HG02623 (cell line): Measurements from ENCODE around the gene CTPS2.
"Not testable (repeated sequence)": the region's sequence is repeated elsewhere in the genome, so short reads cannot be mapped to it uniquely, and the experiment has no call there.

Source experiments
- ATAC-seq: cut with Tn5 transposase; IDR thresholded peaks from one replicate; pipeline ENCODE4 v1.9.1; 2021; ENCODE audit warnings: moderate library complexity; ENCODE audit not compliant: unreplicated experiment

Gene CTPS2

DNA sequence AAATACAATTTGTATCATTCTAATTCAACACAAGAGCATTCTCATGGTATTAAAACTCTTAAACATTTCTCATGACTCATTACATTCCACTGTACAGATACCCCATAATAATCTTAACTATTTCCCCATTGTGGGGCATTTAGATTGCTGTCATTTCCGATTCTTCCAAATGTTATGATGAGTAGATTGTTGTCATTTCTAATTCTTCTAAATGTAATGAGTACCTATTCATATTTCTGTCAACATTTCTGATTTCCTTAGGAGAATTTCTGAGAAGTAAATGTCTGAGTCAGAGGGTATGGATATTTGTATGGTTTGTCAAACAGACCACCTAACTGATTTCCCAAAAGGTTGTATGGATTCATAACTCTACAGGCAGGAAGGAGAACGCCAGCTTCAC is 54.2 kb downstream of the CTPS2 start:
- ATAC-seq = no peak

DNA sequence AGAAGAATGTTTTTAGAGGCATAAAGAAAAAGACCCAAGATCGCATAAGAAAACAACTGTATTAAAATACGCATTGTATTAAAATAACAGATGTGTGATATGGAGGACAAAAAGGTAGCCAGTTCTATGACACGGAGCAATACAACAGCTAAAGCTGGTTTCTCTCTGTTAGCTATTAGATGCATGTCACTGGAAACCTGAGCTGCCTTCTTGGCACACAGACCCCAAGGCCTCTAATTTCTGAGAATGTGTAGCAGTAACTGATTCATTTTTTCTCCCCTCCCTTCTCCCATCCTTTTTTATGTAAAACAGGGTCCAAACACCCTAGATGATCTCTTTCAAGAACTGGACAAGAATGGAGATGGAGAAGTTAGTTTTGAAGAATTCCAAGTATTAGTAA is 58.4 kb downstream of the CTPS2 start:
- no peak for ATAC-seq

DNA sequence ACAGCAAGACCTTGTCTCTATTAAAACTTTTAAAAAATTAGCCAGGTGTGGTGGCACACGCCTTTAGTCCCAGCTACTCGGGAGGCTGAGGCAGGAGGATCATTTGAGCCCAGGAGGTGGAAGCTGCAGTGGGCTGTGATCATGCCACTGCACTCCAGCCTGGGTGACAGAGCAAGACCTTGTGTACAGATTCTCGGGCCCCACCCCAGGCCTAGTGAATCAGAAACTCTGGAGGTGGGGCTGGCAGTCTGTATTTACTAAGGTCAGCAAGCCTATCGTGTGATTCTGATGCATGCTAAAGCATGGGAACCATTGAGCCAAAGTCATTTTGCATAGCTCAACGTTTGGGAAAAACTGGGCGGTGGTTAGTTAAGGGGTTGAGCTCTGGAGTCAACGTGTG is 59.0 kb downstream of the CTPS2 start:
- no peak for ATAC-seq

DNA sequence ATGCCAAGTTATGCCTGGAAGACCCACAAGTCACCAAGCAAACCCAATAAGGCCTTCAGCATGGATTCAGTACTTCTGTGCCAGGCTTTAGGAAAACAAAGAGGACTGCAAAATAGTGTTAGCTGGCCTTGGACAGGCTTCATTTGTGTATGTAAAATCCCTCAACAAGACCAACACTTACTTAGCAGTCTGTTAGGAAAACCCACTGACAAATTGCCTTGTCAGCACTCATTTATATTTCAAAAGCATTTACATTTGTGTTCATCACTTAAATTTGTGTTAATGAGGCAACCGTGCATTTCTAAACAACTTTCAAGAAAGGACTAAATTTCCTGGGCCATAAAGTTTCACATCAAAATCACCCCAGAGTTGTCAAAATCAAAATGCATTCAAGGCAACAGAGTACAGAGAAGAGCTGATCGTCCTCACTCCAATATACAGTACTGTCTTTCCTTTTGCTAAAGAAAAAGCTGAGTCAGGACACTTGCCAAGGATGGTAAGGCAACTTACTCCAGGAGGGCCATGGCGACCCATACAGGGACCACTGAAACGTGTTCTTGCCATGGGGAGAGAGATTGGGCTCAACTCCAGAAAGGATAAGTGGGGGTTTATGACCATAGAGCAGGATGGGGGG is 61.0 kb downstream of the CTPS2 start:
- ATAC-seq = no peak

DNA sequence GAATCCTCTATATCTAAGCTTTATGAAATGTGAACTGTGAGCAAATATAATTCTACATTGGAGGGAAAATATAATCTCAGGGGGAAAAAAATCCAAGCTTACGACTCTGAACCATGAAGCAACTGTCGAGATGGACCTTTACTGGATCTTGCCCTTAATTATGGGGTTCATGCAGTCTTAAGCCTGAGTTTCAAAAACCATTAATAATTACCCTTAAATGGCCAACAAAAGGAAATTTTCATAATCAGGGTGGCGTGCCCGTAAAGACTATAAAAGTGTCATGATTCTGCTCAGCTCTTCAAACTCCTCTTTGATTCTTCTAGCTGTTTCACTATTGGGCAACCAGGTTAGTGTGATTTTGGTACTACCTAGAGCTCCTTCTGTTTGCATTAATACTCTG is 62.6 kb downstream of the CTPS2 start, which contains the start of gene S100G:
S100G (plus strand) TSS at position 301 of the 400 bp plus-strand sequence. CDS start 849 bp downstream, outside the sequence.
- ATAC-seq = no peak

DNA sequence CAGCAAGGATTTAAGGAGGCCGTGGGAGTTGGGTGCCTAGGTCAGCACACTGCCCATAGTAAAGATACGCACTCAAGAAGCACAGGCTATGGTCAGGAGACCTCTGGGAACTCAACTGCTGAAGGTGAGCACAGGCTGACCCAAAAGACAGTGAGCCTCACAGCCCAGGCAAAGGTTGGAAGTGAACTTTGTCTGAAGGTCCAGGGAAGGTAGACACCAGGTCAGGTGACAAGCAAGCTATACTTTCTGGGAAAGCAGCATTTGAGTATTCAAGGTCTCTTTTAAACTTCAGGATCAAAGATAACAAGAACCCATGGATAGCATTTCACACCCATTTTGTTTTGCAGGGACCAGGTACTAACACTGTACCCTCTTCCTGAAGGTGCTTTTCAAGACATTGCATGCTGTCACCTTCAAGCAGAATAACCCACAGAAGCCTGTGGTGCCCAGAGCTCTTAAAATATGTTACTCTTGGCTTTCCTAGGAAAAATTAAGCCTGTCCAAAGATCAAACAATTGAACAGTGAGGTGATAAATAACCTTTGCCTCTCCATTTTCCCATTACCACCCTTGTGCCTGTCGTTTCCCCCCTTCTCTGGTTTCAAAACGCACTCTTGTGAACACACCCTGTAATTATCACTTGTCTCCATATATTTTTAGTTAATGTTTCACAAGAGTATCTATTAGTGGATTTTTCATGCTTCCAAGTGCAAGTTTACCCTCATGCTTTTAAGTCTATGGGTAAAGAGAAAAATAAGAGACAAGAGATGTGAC is 65.9 kb downstream of the CTPS2 start:
- no peak for ATAC-seq

DNA sequence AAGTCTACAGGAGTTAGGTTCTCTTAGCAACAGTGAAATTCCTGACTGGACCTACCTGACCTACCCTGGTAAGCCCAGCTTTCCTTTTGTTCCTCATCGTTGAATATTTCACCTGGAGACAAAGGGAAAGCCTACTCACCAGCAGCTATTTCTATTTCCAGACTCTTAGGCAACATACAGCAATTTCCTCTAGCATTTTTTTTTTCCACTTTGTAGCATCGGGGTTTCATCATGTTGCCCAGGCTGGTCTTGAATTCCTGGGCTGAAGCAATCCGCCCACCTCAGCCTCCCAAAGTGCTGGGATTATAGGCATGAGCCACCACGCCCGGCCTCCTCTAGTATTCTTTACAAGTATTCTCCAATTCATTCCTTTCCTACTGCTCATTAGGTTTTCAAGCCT is 69.3 kb downstream of the CTPS2 start:
- ATAC-seq = no peak

DNA sequence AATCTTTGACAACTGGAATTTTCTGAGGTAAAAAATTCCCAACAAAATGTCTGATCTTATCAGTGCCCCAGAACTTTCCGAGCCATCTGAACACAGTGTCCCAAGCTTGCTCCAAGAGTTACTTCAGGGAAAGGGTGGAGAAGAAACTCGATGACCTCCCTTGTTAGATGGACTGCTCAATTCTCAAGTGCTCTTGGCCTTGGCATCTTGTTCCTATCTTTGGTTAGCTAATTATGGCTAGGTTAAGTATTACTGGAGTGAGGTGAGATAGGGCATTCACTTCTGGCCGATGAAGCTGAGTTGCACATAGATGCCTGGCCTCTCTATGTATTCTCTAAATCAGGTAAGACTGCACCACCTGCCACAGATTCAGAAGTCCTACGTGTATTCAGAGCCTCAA is 71.6 kb downstream of the CTPS2 start:
- no peak for ATAC-seq

DNA sequence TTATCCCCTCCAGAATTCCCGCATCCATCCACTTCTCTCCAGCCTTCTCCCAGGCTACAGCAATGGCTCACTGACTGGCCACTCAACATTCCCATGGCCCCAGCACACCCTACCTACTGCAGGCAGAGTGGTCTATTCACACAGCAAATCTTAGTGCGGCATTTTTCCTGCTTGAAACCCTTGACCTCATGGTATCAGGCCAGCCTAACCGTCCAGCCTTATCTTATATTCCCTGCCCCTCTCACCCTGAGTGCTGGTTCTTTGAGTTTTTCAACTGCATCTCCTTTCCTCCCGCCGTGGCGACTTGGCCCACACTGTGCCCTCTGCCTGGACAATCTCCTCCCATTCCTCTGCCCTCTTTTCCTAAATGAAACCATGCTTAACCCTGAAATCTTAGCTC is 72.5 kb downstream of the CTPS2 start:
- no peak for ATAC-seq

DNA sequence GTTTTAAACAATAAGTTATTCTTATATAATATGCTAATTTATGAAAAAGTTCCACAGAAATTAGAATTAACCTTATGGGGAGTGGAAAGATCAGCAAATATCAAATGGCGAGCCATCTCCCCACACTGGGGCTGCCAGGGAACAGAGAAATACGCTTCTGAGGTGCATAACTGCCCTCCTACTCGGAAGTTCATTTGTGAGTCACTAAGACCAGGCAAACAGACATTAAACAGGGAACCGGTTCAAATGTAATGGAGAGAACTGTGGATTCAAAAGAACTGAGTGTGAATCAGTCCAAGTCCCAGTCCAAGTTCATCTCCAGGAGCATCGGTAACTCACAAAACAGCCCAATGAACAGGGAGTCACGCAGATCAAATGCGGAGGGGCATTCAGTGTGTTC is 73.9 kb downstream of the CTPS2 start:
- no peak for ATAC-seq

DNA sequence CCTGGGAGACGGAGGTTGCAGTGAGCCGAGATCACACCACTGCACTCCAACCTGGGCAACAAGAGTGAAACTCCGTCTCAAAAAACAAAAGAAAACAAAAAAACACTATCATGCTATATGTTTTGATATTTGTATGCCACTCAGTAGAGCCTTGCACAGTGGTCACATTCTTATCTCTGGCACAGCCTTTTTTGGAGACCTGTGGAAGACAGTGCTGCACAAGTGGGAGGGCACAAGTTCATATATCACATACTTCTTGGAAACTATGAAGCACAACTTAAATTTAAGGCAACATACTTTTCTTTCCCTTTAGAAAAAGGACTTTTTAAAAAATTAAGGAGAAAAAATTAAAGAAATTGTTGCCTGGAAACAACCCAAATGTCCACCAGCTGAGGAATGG is 76.9 kb downstream of the CTPS2 start:
- ATAC-seq = no peak

DNA sequence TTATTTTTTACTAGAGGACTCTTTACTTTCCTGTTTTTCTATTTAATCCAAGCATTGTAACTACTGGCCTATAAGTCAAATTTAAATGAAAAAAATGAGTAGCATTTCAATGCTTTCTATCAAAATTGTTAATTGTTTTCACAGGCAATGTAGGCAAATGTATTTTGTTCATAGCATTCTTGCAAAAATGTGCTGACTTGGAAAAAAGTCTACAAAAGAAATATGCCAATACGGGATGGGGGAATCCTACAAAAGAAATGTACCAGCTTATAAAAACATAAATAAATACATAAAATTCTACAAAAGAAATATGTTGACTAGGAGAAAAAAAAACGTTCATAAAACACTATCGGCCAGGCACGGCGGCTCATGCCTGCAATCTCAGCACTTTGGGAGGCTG is 77.4 kb downstream of the CTPS2 start:
- ATAC-seq = no peak

DNA sequence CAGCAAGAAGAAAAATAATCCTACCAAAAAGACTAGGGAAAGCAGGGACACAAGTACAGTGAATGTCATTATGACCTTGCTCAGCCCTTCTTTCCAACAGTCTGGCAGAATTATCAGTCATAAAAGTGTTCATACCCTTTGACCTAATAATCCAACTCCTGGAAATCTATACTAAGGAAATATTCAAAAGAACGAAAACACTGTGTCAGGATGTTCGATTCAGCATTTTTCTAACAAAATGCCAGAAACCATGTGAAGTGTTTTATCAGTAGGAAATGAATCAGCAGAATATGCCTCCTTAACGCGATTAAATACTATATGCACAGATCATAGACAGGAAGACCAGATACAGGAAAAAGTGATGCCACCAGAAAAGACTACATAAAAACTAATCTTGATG is 78.7 kb downstream of the CTPS2 start:
- no peak for ATAC-seq

DNA sequence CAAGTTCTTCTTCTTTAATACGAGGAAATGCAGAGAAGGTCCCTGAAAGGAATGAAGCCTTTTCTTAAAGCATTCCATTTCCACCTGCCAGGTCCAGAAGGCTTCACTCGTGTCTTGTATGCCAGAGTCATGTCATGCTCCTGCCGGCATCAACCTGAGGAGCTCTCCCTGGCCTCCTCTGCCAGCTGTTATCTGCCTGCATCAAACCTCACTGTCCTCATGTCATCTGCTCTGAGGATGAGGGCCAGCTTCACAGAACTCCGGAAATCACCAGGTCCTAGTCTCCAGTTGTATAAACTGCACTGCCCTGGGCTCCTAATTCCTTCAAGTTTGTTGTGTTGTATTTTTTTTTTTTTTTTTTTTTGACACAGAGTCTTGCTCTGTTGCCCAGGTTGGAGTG is 82.6 kb downstream of the CTPS2 start:
- no peak for ATAC-seq

DNA sequence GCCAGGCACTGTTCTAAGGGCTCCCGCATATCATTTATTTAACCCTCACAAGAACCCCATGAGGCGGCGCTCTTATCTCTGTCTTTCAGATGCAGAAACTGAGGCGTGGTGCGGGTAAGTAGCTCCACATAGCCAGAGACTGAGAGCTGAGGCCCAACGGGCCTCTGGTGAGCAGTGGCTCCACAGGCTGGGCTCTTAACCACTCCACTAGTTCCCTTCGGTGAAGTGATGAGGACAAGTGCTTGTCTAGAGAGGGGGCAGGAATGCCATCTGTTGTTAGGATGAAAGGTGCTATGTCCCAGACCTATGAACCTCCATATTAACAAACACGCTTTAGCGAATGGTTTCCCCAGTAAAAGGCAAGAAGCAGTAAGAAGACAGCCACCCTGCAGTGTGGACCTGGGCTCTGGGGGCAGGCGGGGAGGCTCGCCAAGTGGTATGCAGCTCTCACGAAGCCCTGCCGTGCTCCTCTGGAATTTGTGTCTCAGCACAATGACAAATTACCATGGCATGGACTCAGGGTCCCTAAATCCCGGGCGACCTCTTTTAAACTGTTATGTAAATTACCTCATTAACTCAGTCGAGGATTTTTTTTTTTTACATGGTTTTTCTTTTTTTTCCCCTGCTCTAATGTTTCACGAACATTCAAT is 83.4 kb downstream of the CTPS2 start:
- ATAC-seq = no peak

DNA sequence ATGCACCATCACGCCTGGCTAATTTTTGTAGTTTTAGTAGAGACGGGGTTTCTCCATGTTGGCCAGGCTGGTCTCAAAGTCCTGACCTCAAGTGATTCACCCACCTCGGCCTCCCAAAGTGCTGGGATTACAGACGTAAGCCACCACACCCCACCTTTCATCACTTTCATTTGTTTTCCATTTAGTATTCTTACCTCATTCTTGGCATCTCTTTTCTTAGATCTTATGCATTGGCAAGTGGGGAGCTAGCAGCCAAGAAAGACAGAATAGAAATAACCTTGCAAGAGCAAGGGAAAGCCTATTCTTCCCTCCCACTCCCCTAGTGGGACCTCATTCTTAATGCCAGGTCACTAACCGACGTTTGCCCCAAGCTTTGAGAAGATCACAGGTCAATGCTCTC is 84.0 kb downstream of the CTPS2 start:
- ATAC-seq = not testable (repeated sequence)

DNA sequence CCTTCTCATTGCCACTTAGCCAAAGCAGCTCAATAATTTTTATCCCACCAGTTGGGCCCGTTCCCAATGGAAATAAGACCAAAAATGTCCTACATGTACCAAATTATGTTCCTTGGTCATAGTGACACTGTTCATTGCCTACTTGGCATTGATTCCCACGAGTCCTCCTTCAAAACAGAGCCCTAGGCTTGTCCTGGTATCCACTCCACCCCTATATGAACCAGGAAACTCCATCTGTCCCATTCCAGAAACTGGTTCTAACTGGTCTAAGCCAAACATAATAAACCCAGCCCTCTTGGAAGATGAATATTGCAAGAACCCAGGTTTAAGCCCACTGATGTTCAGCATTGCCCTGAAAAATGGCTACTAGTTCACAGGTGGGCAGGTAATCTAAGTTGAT is 93.4 kb downstream of the CTPS2 start:
- ATAC-seq = no peak

DNA sequence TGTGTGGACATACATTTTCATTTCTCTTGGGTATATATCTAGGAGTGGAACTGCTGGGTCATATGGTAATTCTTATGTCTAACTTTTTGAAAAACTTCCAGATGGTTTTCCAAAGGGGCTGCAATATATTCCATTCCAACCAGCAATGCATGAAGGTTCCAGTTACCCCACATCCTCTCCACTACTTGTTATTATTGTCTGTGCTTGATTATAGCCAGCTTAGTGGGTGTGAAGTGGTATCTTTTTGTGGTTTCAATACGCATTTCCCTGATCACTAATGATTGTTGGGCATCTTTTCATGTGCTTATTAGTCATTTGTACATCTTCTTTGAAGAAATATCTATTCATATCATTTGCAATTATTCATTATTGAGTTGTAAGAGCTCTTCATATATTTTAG is 94.0 kb downstream of the CTPS2 start:
- ATAC-seq = no peak

DNA sequence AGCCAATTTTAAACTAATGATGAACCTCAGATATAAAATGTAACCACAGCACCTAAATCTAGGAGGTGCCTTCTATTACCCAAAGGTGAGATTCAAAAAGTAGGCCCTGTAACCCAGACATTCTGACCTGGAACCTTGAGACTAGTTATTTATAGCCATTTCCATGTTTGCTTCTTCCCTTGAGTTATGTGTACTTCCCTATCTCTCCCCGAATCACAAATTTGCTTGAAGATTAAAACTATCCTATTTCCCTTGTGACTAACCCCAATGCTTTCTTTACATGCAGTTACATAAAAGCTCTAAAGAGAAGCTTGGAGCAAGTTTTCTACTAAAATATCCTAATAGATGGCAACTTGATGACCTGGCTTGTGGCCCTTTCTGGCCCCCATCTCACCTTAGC is 95.1 kb downstream of the CTPS2 start:
- ATAC-seq = no peak

DNA sequence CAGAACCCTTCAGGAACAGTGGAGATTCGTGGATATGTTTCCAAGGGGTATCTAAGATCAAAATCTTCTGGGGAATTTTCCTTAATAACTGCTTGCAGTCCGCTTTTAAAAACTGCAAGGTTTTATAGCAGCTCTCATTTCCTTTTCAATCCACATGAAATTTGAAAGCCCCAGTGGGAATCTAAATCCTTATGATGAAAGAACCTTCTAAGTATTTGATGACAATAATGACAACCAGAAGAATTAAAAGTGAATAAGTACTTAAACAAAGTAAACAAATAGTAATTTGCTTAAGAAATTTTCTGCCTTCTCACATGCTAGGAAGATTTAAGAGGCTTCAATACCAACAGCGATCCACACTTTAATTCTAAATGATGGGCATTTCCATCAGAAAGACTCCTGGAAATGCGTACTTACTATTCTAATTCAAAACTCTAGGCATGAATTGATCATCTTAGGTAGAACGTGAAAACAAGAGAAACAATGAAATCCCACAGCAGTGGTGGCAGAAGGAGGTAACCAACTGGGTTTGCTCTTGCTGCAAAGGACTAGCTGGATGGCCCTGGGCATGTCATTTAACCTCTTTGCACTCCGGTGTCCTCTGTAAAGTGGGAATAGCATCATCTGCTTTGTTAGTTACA is 100.1 kb downstream of the CTPS2 start:
- ATAC-seq = no peak

DNA sequence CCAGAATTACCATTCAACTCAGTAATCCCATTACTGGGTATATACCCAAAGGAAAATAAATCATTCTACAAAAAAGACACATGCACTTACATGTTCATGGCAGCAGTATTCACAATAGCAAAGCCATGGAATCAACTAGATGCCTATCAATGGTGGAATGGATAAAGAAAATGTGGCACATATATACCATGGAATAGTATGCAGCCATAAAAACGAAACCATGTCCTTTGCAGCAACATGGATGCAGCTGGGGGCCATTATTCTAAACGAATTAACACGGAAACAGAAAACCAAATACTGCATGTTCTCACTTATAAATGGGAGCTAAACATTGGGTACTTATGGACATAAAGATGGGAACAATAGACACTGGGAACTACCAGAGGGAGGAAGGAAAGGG is 101.8 kb downstream of the CTPS2 start:
- ATAC-seq = not testable (repeated sequence)

DNA sequence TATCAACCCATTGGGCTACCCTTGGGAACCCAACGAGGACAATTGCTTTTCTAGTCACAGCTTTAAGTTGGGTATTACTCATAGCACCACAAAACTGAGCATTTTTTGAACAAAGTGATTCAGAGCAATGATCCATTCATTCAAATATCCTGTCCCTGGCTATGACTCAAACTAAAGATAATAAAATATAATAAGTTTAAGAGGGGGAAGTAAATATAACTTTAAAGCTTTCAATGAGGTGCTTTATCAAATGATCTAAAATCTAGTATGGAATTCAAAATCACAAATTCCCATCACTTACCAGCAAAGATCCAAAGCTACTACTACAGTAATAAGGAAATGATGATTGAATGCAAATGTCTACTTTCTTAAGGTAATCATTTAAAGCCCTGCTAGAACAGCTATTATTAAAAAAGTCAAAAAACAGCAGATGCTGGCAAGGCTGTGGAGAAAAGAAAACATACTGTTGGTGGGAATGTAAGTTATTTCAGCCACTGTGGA is 102.3 kb downstream of the CTPS2 start:
- no peak for ATAC-seq
